HG03039 (cell line): ENCODE data around the gene DMAC2.
"Not testable (repeated sequence)": the region's sequence is repeated elsewhere in the genome, so short reads cannot be mapped to it uniquely, and the experiment has no call there.

Source experiments
- ATAC-seq: cut with Tn5 transposase; IDR thresholded peaks from one replicate; pipeline ENCODE4 v1.9.1; 2021; ENCODE audit warnings: mild to moderate bottlenecking, moderate library complexity; ENCODE audit not compliant: unreplicated experiment

The DMAC2 gene

DNA sequence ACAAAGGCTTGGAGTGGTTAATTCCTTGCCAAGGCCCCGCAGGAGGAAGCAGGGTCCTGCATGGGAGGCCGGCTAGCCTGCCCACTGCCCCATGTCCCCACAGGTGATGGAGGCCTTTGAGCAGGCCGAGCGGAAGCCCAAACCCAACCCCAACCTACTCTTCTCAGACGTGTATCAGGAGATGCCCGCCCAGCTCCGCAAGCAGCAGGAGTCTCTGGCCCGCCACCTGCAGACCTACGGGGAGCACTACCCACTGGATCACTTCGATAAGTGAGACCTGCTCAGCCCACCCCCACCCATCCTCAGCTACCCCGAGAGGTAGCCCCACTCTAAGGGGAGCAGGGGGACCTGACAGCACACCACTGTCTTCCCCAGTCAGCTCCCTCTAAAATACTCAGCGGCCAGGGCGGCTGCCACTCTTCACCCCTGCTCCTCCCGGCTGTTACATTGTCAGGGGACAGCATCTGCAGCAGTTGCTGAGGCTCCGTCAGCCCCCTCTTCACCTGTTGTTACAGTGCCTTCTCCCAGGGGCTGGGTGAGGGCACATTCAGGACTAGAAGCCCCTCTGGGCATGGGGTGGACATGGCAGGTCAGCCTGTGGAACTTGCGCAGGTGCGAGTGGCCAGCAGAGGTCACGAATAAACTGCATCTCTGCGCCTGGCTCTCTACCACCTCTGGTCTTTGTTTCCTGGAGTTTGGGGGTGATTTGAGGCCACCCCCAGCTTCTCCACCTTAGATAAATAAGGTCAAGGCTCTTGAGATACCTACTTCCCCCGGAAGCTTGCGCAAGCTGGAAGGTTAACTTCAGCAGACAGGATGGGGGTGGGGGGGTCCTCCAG, 15.2 kb downstream of the DMAC2 start:
- ATAC-seq = no peak

DNA sequence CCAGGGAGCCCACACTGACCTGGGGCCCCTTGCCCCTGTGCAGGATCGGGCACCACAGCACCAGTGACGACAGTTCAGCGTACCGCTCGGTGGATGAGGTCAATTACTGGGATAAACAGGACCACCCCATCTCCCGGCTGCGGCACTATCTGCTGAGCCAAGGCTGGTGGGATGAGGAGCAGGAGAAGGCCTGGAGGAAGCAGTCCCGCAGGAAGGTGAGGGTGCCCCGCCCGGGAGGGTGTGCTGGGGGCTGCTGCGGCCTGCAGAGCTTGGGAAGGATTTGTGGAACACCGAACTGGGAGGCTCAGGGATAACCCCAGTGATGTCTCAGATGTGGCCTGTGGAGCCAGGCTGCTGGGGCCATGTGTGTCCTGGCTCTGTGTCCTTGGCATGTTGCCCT, 16.8 kb downstream of the DMAC2 start:
- no peak for ATAC-seq

DNA sequence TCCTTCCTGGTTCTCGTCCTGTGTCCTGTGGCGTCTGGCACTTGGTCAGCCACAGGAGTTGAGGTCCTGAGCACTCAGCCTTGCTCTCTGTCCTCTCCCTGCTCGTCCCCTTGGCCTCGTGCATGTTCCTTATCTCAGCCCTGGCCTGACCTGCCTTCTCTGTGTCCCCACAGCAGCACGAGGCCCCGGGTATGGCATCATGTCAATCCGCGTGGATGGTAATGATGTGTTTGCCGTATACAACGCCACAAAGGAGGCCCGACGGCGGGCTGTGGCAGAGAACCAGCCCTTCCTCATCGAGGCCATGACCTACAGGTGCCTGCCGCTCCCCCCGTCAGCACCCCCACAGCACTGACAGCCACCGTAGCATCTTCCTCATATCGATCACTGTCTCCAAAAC, 17.3 kb downstream of the DMAC2 start:
- ATAC-seq = no peak

DNA sequence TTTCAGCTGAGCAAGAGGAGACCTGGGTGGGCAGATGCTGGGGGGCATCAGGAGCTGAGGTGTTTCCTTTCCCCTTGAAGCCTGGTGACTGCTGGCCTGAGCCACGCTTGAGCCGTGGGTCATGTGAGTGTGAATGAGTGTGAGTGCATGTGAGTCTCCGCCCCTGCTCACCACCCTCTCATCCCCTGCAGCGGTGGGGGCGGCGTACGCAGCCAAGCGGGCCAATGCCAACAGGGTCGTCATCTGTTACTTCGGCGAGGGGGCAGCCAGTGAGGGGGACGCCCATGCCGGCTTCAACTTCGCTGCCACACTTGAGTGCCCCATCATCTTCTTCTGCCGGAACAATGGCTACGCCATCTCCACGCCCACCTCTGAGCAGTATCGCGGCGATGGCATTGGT, 17.7 kb downstream of the DMAC2 start:
- no peak for ATAC-seq

DNA sequence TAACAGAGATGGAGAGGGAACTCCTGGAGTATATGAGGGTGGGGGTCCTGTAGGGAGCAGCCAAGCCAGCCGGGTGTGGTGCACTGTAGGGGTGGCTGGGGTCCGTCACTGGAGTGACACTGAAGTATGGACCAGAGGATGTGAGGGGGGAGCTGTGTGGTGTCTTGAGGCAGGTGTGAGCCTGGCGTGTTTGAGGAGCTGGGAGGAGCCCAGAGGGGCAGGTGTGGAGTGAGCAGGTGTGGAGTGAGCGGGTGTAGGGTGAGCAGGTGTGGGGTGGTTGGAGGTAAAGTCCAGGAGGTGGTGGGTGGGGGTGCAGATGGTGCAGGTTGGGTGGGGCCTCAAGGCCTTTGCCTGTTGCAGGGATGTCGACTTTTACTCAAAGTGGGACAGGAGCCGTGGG, 18.4 kb downstream of the DMAC2 start:
- no peak for ATAC-seq

DNA sequence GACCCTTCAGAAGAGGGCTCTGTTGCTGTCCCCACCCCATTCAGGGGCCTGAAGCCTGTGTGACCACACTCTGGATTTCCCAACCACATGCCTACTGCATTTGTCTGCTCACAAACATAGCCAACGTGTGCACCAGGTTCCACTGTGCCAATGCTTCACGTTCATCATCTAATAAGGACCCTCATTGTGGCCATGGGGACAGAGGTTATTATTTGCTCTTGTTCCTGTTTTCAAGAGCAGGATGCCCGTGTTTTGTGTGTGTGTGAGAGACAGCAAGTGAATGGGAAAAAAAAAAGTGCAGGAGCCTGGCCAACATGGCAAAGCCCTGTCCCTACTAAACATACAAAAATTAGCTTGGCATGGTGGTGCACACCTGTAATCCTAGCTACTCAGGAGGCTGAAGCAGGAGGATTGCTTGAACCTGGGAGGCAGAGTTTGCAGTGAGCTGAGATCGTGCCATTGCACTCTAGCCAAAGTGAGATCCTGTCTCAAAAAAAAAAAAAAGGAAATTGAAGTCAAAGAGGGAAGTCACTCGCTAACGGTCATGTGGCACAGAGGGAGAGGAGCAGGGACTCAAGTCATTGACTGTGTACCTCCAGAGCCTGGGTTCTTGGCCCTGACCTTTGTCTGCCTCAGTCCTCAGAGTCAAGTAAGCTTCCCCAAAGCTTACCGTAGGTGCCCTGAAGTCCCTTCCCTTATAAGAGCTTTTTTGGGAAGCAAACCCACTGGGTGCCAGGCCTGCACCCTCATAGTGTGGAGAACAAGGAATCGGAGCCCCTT, 19.4 kb downstream of the DMAC2 start:
- ATAC-seq = no peak

DNA sequence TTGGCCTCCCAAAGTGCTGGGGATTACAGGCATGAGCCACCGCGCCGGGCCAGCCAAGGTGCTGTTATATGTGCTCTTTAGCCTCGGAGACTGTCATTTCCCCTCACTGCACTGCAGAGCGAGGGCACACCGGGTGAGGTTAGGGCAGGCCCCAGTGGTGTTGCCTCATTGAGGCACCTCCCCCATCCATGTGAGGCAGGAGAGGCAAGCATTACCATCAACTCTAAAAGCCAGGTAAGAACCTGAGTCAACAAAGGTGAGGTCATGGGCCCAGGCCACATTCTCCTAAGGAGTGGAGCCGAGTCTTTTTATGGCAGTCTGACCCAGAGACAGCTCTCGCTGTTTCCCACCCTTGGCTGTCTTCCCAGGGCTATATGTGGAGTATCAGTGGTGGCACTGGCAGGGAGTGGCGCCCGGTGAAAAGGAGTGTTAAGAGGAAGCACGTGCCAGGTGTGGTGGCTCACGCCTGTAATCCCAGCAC, 23.5 kb downstream of the DMAC2 start:
- ATAC-seq = no peak

DNA sequence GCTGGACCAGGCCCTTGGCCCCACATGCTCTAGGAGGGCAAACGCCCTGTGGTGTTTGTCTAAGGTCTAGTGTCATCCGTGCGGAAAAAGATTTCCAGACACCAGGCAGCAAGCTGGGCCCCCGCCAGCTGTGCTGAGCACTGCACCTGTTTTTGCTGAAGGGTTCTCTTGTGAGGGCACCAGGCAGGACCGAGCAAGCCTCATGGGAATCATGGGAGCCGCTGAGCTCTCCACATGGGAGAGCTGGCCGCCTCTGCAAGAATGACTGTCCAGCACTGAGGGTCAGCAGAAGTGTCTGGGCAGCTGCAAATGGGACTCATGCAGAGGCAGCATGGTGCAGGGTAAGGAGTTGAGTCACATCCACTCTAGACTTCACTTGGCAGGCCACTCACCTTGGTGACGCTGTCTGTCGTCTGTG, 24.5 kb downstream of the DMAC2 start:
- no peak for ATAC-seq

DNA sequence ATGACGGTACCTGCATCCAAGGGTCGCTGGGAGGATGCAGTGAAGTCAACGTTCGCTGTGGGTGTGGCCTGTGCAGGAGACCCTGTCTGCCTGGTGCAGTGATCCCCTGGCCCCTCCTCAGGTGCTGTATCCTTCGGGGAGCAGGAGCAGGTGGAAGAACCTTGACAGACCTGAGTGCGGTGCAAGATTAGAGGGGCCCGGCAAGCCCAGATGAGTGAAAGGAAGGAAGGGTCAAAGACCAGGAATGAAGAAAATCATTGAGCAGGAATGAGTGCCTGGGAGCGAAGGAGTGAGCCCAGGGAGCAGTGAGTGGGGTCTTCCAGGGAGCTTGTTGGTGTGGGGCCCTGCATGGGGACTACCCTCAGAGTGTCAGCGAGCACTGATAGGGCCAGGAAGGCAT, 25.3 kb downstream of the DMAC2 start:
- ATAC-seq = no peak

DNA sequence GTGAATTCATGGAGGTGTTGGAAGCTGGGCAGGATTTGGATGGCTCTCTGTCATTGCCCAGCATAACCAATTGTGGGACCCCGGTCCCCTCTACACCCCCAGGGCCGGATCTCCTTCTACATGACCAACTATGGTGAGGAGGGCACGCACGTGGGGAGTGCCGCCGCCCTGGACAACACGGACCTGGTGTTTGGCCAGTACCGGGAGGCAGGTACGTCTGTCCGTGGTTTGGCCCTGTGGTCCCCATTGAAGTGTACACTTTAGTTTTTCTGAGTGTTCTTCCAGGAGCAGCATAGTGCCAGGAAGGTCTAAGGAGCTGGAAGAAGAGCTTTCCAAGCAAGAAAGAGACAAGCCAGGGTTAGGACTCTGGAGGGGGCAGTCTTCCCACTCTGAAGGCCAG, 25.8 kb downstream of the DMAC2 start:
- ATAC-seq = no peak

DNA sequence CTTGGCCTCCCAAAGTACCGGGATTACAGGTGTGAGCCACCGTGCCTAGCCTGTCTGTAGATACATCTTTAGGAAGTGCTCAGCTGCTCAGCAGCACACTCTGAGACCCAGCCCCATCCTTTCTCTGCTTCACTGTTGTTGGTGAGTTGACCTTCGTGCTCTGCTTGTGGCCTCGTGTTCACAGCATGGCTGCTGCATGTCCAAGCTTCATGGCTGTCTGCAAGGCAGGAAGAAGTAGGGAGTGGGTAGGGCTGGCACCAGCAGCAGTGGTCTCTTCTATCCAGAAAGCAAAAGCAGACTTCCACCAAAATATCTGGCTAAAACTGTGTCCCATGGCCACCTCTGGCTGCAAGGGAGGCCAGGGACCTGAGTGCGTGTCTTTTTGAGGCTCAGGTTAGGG, 26.8 kb downstream of the DMAC2 start:
- ATAC-seq = no peak

DNA sequence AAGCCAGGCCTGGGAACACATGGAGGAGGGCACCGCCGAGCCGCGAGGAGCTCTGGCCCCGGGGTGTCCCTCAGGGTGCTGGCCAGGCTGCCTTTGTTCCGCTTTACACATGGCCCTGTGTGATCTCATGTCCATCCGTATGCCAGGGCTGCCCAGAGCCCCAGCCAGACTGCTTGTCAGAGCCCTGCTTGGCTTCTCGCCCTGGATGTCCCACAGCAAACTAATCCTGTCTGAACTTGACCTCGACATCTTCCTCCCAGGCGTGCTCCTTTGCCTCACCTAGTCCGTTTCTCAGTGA, 27.8 kb downstream of the DMAC2 start:
- no peak for ATAC-seq

DNA sequence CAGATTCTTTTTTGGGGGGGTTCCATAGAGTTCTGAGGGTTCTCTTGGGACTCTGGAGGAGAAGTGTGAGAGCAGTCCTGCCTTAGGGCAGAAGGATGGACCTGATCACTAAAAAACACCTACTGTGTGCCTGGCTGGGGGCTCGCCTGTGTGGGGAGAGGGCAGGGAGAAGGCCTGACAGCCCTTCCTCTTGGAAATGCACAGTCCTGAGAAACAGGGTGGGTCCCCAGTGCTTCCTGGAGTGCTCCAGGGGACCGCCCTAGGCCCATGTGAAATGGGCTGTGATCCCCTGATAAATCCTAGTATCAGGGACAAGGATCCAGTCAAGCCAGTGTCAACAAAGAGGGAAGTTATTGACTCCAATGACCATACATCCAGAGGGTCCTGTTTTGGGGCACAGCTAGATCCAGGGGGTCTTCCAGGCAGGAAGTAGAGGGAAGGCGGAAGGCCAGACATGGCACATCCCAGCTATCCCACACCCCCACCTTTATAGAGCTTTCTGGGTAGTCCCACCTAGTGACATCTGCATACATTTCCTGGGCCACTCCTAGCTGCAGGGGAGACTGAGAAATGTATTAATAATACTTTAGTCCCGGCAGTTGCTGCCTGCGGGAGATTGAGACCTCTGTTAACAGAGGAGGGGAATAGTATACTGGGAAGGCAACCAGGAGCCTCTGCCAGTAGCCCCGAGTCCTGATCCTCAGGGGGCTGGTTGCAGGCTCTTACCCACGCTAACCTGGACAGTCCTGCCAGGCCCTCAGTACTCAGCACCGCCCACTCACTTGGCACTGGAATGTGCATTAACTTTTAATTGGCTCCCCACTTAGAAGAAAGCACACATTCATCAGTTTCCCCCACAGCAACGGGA, 28.4 kb downstream of the DMAC2 start:
- no peak for ATAC-seq

DNA sequence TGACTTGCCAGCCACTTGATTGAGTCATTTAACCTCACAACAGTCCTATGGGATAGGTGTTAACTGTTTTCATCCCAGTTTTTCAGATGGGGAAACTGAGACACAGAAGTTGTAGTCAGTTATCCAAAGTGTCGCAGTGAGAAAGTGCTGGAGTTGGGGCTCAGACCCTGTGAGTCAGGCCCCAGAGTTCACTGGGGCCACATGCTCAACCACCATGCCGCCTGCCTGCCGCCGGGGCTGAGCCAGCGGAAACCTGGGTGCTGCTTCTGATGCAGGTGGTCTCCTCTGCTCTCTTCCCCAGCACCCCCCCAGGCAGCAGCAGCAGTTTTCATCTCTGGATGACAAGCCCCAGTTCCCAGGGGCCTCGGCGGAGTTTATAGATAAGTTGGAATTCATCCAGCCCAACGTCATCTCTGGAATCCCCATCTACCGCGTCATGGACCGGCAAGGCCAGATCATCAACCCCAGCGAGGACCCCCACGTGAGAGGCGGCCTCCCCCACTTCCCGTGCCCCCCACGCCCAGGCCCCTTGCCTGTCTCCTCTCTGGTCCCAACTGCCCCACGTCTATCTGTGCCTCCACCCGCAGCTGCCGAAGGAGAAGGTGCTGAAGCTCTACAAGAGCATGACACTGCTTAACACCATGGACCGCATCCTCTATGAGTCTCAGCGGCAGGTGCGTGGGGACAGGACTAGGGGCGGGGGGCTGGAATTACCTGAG, 29.2 kb downstream of the DMAC2 start:
- ATAC-seq = no peak

DNA sequence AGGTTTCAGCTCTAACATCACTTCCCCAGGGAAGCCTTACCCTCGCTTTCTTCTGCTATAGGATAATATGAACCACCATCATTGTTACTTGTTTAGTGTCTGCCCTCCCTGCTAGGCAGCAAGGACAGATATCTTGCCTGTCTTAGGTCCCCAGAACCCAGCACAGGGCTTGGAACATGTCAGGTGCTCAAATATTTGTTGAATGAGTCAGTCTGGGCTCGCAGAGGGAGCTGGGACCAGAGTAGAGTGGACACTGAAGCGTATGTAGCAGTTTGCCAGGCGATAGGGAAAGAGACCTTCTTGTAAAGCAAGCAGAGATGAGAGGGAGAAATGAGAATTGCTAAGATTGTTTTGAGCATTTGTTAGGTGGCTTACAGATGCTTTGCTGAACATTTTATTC, 30.4 kb downstream of the DMAC2 start:
- ATAC-seq = no peak

DNA sequence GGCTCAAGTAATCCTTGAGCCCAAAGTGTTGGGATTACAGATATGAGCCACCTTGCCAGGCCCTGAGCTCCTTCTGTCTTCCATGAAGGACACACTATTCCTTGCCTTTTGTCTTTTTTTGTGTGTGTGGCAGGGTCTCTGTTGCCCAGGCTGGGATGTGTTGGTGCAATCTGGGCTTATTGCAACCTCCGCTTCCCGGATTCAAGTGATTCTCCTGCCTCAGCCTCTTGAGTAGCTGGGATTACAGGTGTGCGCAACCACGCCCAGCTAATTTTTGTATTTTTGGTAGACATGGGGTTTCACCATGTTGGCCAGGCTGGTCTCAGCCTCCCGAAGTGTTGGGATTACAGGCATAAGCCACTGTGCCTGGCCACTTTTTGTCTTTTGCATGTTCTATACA, 30.9 kb downstream of the DMAC2 start:
- not testable (repeated sequence) for ATAC-seq

DNA sequence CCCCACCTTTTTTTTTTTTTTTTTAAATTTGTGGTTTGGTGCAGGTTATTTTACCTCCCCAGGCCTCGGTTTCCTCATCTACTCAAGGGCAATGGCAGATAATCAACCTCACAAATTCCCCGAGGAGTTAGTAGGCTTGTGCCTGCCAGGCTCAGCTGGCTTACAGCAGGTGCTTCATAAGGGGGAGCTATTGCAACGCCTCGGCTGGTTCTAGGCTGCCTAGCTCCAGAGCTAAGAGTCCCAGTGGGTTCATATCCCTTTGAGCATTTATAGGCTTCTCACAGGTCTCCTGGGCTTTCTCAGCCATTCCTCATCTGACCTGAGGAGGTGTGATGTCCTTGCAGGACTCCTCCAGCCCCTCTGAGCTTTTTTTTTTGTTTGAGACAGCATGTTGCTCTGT, 31.5 kb downstream of the DMAC2 start:
- ATAC-seq = no peak

DNA sequence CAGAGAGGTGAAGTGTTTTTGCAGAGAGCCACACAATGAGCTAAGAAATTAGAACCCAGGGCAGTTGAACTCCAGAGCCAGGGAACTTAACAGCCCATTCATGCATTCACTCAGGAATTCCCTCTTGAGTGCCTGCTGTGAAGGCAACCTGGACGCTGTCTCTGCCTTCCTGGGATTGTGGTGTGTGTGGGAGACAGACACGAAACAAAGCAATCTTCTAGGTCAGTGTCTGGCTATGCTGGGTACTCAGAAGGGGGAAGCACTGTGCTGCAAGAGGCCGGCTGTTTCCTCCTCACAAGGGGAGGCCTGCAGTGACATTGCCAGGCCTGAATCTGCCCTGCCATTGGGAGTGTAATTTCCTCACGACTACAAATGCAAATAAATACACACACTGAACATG, 32.4 kb downstream of the DMAC2 start:
- no peak for ATAC-seq

DNA sequence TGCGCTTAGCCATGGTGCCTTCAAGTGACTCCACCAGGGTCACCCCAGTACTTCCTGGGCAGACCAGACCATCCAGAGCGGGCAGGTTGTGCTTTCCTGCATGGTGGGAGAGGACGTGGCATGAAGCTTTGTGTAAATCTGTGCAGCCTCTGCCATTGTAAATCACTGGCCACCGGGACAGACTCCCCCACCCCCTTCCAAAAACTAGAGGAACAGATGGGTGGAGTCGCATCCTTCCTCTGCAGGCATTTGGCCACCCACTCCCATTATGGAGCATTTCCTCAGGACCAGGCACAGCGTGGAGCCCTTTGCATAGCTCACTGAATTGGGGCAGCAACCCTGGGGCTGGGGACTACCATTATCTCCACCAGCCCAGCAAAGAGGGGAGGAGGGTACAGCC, 33.9 kb downstream of the DMAC2 start:
- no peak for ATAC-seq

DNA sequence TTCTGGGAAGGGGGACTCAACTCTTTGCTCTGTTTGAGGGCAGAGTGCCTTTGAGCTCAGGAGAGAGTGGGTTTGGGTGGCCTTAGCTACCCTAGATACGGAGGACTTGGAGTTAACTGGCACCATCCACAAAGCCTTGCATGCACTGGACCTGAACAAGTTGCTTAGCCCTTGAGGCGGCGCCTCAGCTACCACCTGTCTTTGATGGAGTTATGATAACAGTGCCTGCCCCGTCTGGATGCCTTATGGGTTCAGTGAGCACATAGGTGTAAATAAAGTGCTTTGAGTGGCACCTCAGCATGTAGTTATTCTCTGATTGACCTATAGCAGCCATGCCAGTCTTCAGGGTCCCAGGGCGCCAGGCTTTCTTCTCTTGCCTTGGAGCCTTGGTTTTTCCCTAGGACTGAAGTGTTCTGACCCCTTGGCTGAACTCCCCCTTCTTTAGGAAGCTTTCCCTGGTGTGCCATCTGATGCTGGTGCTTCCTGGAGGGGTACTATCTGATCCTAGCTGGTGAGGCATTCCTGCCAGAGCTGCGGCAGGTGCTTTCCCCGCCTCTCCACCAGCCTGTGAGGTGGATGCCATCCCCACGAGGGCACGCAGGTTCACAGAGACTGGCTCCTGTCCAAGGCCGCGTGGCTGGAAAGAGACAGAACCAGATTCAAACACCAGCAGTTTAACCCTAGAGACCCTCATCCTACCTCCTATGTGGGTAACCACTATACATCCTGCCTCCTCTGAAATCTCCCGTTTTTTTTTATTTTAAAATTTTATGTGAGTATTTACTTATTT, 36.3 kb downstream of the DMAC2 start:
- no peak for ATAC-seq
